Gastrocnemius medialis (tissue), 4 donors: Measurements from ENCODE around the gene PGAP3. TPM values are rescaled to one million over a fixed set of nuclear protein-coding genes. Genes with fewer than 3 reads are reported as not detected.
A peak's percentile ranks its signal among the peaks of the same experiment; 100 is the strongest.

Source experiments
- ATAC-seq, 2 donors: fragments of 150-250 bp; one replicate each; pipeline ENCODE4 v1.9.1; 2016
- DNase-seq, 2 donors: peaks; one replicate each; pipeline ENCODE4 v3.0.0-alpha.2; 2019
- H3K27ac ChIP-seq, 4 donors: fragments of 200-600 bp; sonication (generic); 1 replicate in 1 of 4; 2 replicates in 3 of 4; pipeline ENCODE4 v1.5.1; 2016 to 2018; ENCODE audit warnings: mild to moderate bottlenecking in 2 of 4, moderate library complexity in 1 of 4
- H3K27me3 ChIP-seq, 3 donors: fragments of 200-600 bp; sonication (generic) in 2 of 3; 1 replicate in 1 of 3; 2 replicates in 2 of 3; pipeline versions ENCODE4 v1.5.1 to v1.6.0; 2016 to 2019; ENCODE audit warnings: mild to moderate bottlenecking in 1 of 3, moderate library complexity in 1 of 3
- H3K36me3 ChIP-seq, 2 donors: fragments of 200-600 bp; sonication (generic) in 1 of 2; one replicate each; pipeline ENCODE4 v1.5.1; 2017 to 2018
- H3K4me1 ChIP-seq, 2 donors: fragments of 200-600 bp; sonication (generic) in 1 of 2; one replicate each; pipeline ENCODE4 v1.5.1; 2016 to 2017; ENCODE audit warnings: mild to moderate bottlenecking in 2 of 2
- H3K4me3 ChIP-seq, 4 donors: fragments of 200-600 bp; sonication (generic) in 3 of 4; 1 replicate in 1 of 4; 2 replicates in 3 of 4; pipeline ENCODE4 v1.5.1; 2016 to 2019; ENCODE audit warnings: mild to moderate bottlenecking in 2 of 4
- H3K9me3 ChIP-seq, 3 donors: fragments of 200-600 bp; sonication (generic) in 2 of 3; 1 replicate in 1 of 3; 2 replicates in 2 of 3; pipeline ENCODE4 v1.5.1; 2016 to 2019
- CTCF ChIP-seq, 5 experiments: fragments of 450-650 bp in 3 of 5; fragments of 200-600 bp in 2 of 5; sonication (generic) in 2 of 5; IDR thresholded peaks in 4 of 5; conservative IDR thresholded peaks in 1 of 5; 1 replicate in 4 of 5; 2 replicates in 1 of 5; pipeline ENCODE4 v1.5.1; 2016 to 2019; ENCODE audit warnings: antibody characterized with exemption in 5 of 5, mild to moderate bottlenecking in 3 of 5, moderate library complexity in 3 of 5
- POLR2A ChIP-seq, 2 donors: fragments of 450-650 bp; IDR thresholded peaks; one replicate each; pipeline ENCODE4 v1.6.1; 2017; ENCODE audit warnings: antibody characterized with exemption in 2 of 2, mild to moderate bottlenecking in 2 of 2, moderate library complexity in 2 of 2
- in situ Hi-C, 4 donors: fragments of 200-750 bp; cut with MboI; loops; one replicate each; pipeline versions ENCODE4 v1.15.0 to v1.8.0; 2017; ENCODE audit warnings: low sequenced_read_pairs in 4 of 4
- intact Hi-C: fragments of 100-400 bp; cut with DNase I; formaldehyde crosslinking; loops from one replicate; pipeline ENCODE4 v1.15.1; 2023; ENCODE audit warnings: low total_unique reads
- total RNA-seq, 4 donors: library from RNA; depleted of rRNA; stranded (reverse); fragments of >200 nt; gene quantifications; one replicate each; pipeline versions ENCODE4 v1.1.0 to v1.2.3, GENCODE V29; 2016

PGAP3 gene
- total RNA-seq, 4 donors from 2014 or later = 4.3 to 9.5 (median 6.1) TPM

GRCh38 chr17:39634384-39634871, 53.4 kb downstream of the PGAP3 start:
- no peak for TF ChIP-seq POLR2A (IDR thresholded peaks at IDR 0.05)
- TF ChIP-seq CTCF (IDR thresholded peaks at IDR 0.05 in 4 of 5, conservative IDR thresholded peaks at IDR 0.05 in 1 of 5) = peak; percentile 54 to 81 (median 66)
- Histone ChIP-seq H3K9me3 (no peaks in the 10 kb centered on the region), H3K27ac (no peak overlapping the region), H3K36me3 (no peaks in the 10 kb centered on the region), H3K27me3 (no peaks in the 10 kb centered on the region), H3K4me1 (peaks cover 26 to 31% of the 10 kb centered on the region in 2 donors), H3K4me3 (no peak overlapping the region)
- intact Hi-C loops = no loop called here
- in situ Hi-C loops = no loop called here
- DNase-seq = no peak
- ATAC-seq = no peak

- DNase-seq (no peak), ATAC-seq (no peak)
- in situ Hi-C loops = no loop called here
- intact Hi-C loops = no loop called here
- Histone ChIP-seq H3K36me3 (no peaks in the 10 kb centered on the region), H3K4me1 (peaks cover 19 to 23% of the 10 kb centered on the region in 2 donors), H3K27me3 (no peaks in the 10 kb centered on the region), H3K4me3 (no peak overlapping the region), H3K27ac (no peak overlapping the region), H3K9me3 (no peaks in the 10 kb centered on the region)
- TF ChIP-seq POLR2A (IDR thresholded peaks at IDR 0.05) = no peak
- TF ChIP-seq CTCF (IDR thresholded peaks at IDR 0.05 in 4 of 5, conservative IDR thresholded peaks at IDR 0.05 in 1 of 5) = no peak
These were observed 54.2 kb downstream of the PGAP3 start for GRCh38 chr17:39633570-39634183.

GRCh38 chr17:39632153-39632941, 55.5 kb downstream of the PGAP3 start:
- no peaks in the 10 kb centered on the region for H3K36me3 ChIP-seq
- in situ Hi-C loops = no loop called here
- H3K4me3 ChIP-seq = no peak overlapping the region
- no peak for DNase-seq
- no peak for TF ChIP-seq CTCF (IDR thresholded peaks at IDR 0.05 in 4 of 5, conservative IDR thresholded peaks at IDR 0.05 in 1 of 5)
- TF ChIP-seq POLR2A (IDR thresholded peaks at IDR 0.05) = no peak
- no peak overlapping the region for H3K27ac ChIP-seq
- H3K27me3 ChIP-seq = peaks cover 7 to 12% (median 11%) of the 10 kb centered on the region in 3 donors
- intact Hi-C loops = no loop called here
- ATAC-seq = no peak
- no peaks in the 10 kb centered on the region for H3K9me3 ChIP-seq
- H3K4me1 ChIP-seq = peaks cover 7 to 13% of the 10 kb centered on the region in 2 donors

- intact Hi-C loops = no loop called here
- peaks cover 7 to 15% of the 10 kb centered on the region in 2 donors for H3K4me1 ChIP-seq
- DNase-seq = no peak
- H3K27ac ChIP-seq = no peak overlapping the region
- H3K9me3 ChIP-seq = no peaks in the 10 kb centered on the region
- H3K27me3 ChIP-seq = peaks cover 16 to 21% (median 21%) of the 10 kb centered on the region in 3 donors
- no peak for ATAC-seq
- in situ Hi-C loops = no loop called here
- H3K4me3 ChIP-seq = no peak overlapping the region
- TF ChIP-seq POLR2A (IDR thresholded peaks at IDR 0.05) = no peak
- TF ChIP-seq CTCF (IDR thresholded peaks at IDR 0.05 in 4 of 5, conservative IDR thresholded peaks at IDR 0.05 in 1 of 5) = no peak
- no peaks in the 10 kb centered on the region for H3K36me3 ChIP-seq
These were observed 56.5 kb downstream of the PGAP3 start for GRCh38 chr17:39631403-39631802.
